Sigmoid colon (tissue), 4 donors: Measurements from ENCODE around the gene SGCD.

Experiments used
- EP300 ChIP-seq, 4 donors: sonication (generic); formaldehyde crosslinking; IDR thresholded peaks; one replicate each; pipeline ENCODE4 v1.6.1; 2017; ENCODE audit warnings: antibody characterized with exemption in 4 of 4
- TF ChIP-seq, protein P1 (sequence below), 4 experiments: fragments of 450-650 bp in 3 of 4; fragments of 200-600 bp in 1 of 4; IDR thresholded peaks; one replicate each; pipeline ENCODE4 v1.5.1; 2016 to 2019; ENCODE audit warnings: antibody characterized with exemption in 4 of 4, mild to moderate bottlenecking in 3 of 4, moderate library complexity in 2 of 4

DNA sequence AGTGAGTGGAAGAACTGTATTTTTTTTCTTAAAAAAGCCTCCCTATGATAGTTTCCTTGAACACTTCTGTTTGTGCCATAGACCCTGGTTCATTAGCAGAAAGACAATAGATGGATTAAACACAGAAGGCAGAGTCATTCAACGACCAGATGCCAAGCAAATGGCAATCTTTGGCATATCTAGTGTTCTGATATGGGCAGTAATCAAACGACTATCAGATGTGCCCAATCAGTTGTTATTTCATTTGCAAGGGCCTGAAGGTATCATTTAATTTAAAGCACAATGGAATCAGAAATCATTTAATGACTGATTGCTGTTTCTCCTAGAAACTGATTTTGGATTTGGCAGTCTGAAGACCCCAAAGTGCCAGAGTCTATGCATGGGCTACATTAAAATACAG lies 61.3 kb downstream of the SGCD start:
- TF ChIP-seq, protein P1, sequence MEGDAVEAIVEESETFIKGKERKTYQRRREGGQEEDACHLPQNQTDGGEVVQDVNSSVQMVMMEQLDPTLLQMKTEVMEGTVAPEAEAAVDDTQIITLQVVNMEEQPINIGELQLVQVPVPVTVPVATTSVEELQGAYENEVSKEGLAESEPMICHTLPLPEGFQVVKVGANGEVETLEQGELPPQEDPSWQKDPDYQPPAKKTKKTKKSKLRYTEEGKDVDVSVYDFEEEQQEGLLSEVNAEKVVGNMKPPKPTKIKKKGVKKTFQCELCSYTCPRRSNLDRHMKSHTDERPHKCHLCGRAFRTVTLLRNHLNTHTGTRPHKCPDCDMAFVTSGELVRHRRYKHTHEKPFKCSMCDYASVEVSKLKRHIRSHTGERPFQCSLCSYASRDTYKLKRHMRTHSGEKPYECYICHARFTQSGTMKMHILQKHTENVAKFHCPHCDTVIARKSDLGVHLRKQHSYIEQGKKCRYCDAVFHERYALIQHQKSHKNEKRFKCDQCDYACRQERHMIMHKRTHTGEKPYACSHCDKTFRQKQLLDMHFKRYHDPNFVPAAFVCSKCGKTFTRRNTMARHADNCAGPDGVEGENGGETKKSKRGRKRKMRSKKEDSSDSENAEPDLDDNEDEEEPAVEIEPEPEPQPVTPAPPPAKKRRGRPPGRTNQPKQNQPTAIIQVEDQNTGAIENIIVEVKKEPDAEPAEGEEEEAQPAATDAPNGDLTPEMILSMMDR (IDR thresholded peaks at IDR 0.05), result no peak
- TF ChIP-seq EP300 (IDR thresholded peaks at IDR 0.05), result no peak
